Erythroblast (primary cell): ENCODE results near the gene ADGRL4.

Source experiments
- GATA1 ChIP-seq: IDR thresholded peaks from 2 replicates; pipeline ENCODE4 v1.6.1; 2011; ENCODE audit warnings: low read depth, mild to moderate bottlenecking, control low read depth, low read length, moderate library complexity
- POLR2A ChIP-seq: IDR thresholded peaks from 2 replicates; pipeline ENCODE4 v1.6.1; 2011; ENCODE audit warnings: mild to moderate bottlenecking, low read length

DNA sequence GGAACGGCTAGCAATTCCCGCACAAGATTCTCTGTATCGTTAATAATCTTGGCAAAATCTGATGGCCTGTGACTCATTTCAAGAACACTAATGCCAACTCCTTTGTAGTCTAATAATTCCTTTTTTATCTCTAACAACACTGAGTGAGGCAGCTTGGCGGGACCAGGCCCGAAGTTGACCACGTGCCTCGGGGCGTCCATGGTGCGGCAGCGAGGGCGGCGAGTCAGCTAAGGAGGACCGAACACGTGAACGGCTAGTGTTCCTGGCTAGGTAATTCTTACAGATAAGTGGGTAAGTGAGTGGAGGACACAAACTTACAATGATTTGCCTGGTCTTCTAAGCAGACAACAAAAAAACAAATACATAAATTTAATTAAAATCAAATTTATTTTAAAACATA lies 49.3 kb upstream of the ADGRL4 start:
- TF ChIP-seq POLR2A (no peak), GATA1 (no peak)
